Activated CD8-positive, alpha-beta T cell treated with anti-CD3 and anti-CD28 coated beads for 36 hours (primary cell): Measurements from ENCODE around the gene PRDX4. TPM values are rescaled to one million over a fixed set of nuclear protein-coding genes. Genes with fewer than 3 reads are reported as not detected.
A peak's percentile ranks its signal among the peaks of the same experiment; 100 is the strongest.

Experiments used
- ATAC-seq: fragments of 200-7000 bp; cut with Tn5 transposase; one replicate; pipeline ENCODE4 v1.10.0; 2021; ENCODE audit warnings: mild to moderate bottlenecking, moderate library complexity
- CTCF ChIA-PET: fragments of 350-600 bp; sonication (Branson Sonifier 250); formaldehyde crosslinking; loops from one replicate; lab custom pipeline; 2021; ENCODE audit warnings: antibody characterized with exemption; lab: Charles Lee
- POLR2A ChIA-PET: fragments of 350-600 bp; sonication (Branson Sonifier 250); formaldehyde crosslinking; loops from one replicate; lab custom pipeline; 2021; ENCODE audit warnings: antibody characterized with exemption; lab: Charles Lee
- DNase-seq: peaks from one replicate; pipeline ENCODE4 v3.0.0-alpha.2; 2020
- H3K27ac Mint-ChIP-seq: one replicate; pipeline ENCODE4 v1.8.0; 2021; ENCODE audit warnings: mild to moderate bottlenecking, mixed read lengths
- H3K27me3 Mint-ChIP-seq: one replicate; pipeline ENCODE4 v1.8.0; 2021; ENCODE audit warnings: mixed read lengths
- H3K36me3 Mint-ChIP-seq: one replicate; pipeline ENCODE4 v1.8.0; 2021; ENCODE audit warnings: low read depth, mixed read lengths
- H3K4me1 Mint-ChIP-seq: one replicate; pipeline ENCODE4 v1.8.0; 2021; ENCODE audit warnings: low read depth, mixed read lengths
- H3K4me3 Mint-ChIP-seq: one replicate; pipeline ENCODE4 v1.8.0; 2021; ENCODE audit warnings: mild to moderate bottlenecking, moderate library complexity, mixed read lengths
- H3K9me3 Mint-ChIP-seq: one replicate; pipeline ENCODE4 v1.8.0; 2021; ENCODE audit warnings: mixed read lengths
- CTCF ChIP-seq: fragments of 200-600 bp; IDR thresholded peaks from one replicate; pipeline ENCODE4 v1.8.0; 2022; ENCODE audit warnings: antibody characterized with exemption, mild to moderate bottlenecking
- intact Hi-C: fragments of 100-400 bp; cut with micrococcal nuclease; formaldehyde crosslinking; loops from one replicate; pipeline ENCODE4 v1.10.0; 2022
- total RNA-seq, 2 experiments: library from RNA; stranded (reverse); gene quantifications; one replicate each; pipeline ENCODE4 v1.2.3, GENCODE V29; 2021

The PRDX4 gene
- total RNA-seq, 2 experiments from 2014 or later, result 39.6 to 42.0 TPM

GRCh38 chrX:23732704-23733103 is 65.4 kb downstream of the PRDX4 start:
- TF ChIP-seq CTCF, result no peak
- POLR2A ChIA-PET, result no interaction called here
- DNase-seq (no peak), ATAC-seq (peak; percentile 85)
- Mint-ChIP-seq H3K4me1 (peaks cover 24% of the 10 kb centered on the region), H3K27ac (peak overlapping the region; percentile 89), H3K27me3 (no peaks in the 10 kb centered on the region), H3K9me3 (no peaks in the 10 kb centered on the region), H3K36me3 (peaks cover 21% of the 10 kb centered on the region), H3K4me3 (peak overlapping the region; percentile 7)
- CTCF ChIA-PET, result interaction anchor here (1.3 kb wide), 1 partner anchor 169 kb away, joined by 7 read pairs; no protein-coding TSS in a partner anchor
- intact Hi-C loops, result no loop called here

Other genes with a start within 250 kb of the PRDX4 start
- 10 to 100 TPM; 28.1 to 28.3 TPM for gene ACOT9, start 75.8 kb downstream of the PRDX4 start, total RNA-seq
- 100 to 1,000 TPM in 1 of 2 experiments, 10 to 100 TPM in 1; 94.1 to 101 TPM for gene SAT1, start 115.7 kb downstream of the PRDX4 start, total RNA-seq
- gene APOO, start 240.4 kb downstream of the PRDX4 start, total RNA-seq, result 10 to 100 TPM; 34.1 to 35.7 TPM
- gene CXorf58, start 240.5 kb downstream of the PRDX4 start, total RNA-seq, result under 1 TPM in 1 of 2 experiments, not detected in 1; 0.14 TPM